Duodenal mucosa (tissue), 2 donors: Measurements from ENCODE around the gene PARP1.
"Not testable (repeated sequence)": the region's sequence is repeated elsewhere in the genome, so short reads cannot be mapped to it uniquely, and the experiment has no call there.

Source experiments
- H3K27ac ChIP-seq: one replicate; pipeline ENCODE4 v1.7.0; 2013; ENCODE audit warnings: low read depth, low read length
- H3K27me3 ChIP-seq, 2 donors: one replicate each; pipeline ENCODE4 v1.7.0; 2013; ENCODE audit warnings: low read length in 2 of 2, control low read depth in 1 of 2; ENCODE audit not compliant: insufficient read depth in 2 of 2, control insufficient read depth in 1 of 2
- H3K36me3 ChIP-seq, 2 donors: one replicate each; pipeline ENCODE4 v1.7.0; 2013; ENCODE audit warnings: low read length in 2 of 2, control low read depth in 1 of 2; ENCODE audit not compliant: insufficient read depth in 2 of 2, control insufficient read depth in 1 of 2
- H3K4me1 ChIP-seq, 2 donors: one replicate each; pipeline ENCODE4 v1.7.0; 2013; ENCODE audit warnings: low read length in 2 of 2, control low read depth in 1 of 2; ENCODE audit not compliant: insufficient read depth in 2 of 2, control insufficient read depth in 1 of 2
- H3K4me3 ChIP-seq, 2 donors: one replicate each; pipeline ENCODE4 v1.7.0; 2013; ENCODE audit warnings: low read length in 2 of 2, low read depth in 1 of 2
- H3K9ac ChIP-seq, 2 donors: one replicate each; pipeline ENCODE4 v1.7.0; 2013; ENCODE audit warnings: low read length in 2 of 2, low read depth in 1 of 2
- H3K9me3 ChIP-seq, 2 donors: one replicate each; pipeline ENCODE4 v1.7.0; 2013; ENCODE audit warnings: low read length in 2 of 2, control low read depth in 1 of 2; ENCODE audit not compliant: control insufficient read depth in 1 of 2

Gene PARP1

GRCh38 chr1:226340111-226340510 lies 67.8 kb downstream of the PARP1 start:
- H3K4me1 ChIP-seq, H3K9me3 ChIP-seq, H3K36me3 ChIP-seq, H3K9ac ChIP-seq, H3K4me3 ChIP-seq, H3K27ac ChIP-seq, H3K27me3 ChIP-seq: not testable (repeated sequence)

- Histone ChIP-seq H3K36me3 (no peaks in the 10 kb centered on the region), H3K9ac (no peak overlapping the region), H3K4me1 (peaks cover 5% of the 10 kb centered on the region in 2 donors), H3K4me3 (no peak overlapping the region), H3K27ac (no peak overlapping the region), H3K27me3 (no peaks in the 10 kb centered on the region), H3K9me3 (no peaks in the 10 kb centered on the region)
Measured at GRCh38 chr1:226337276-226337875, 70.5 kb downstream of the PARP1 start.

- H3K4me3 ChIP-seq, result no peak overlapping the region
- no peak overlapping the region for H3K9ac ChIP-seq
- no peaks in the 10 kb centered on the region for H3K27me3 ChIP-seq
- no peak overlapping the region for H3K27ac ChIP-seq
- H3K36me3 ChIP-seq, result no peaks in the 10 kb centered on the region
- peaks cover 5% of the 10 kb centered on the region in 2 donors for H3K4me1 ChIP-seq
- no peaks in the 10 kb centered on the region for H3K9me3 ChIP-seq
Measured at GRCh38 chr1:226335661-226336060, 72.2 kb downstream of the PARP1 start.

GRCh38 chr1:226332947-226333346 lies 74.9 kb downstream of the PARP1 start:
- H3K27ac ChIP-seq, result no peak overlapping the region
- H3K4me3 ChIP-seq, result peak overlapping the region in 1 of 2 donors; percentile 23
- H3K27me3 ChIP-seq, result no peaks in the 10 kb centered on the region
- no peaks in the 10 kb centered on the region for H3K36me3 ChIP-seq
- H3K9me3 ChIP-seq, result no peaks in the 10 kb centered on the region
- peaks cover 5% of the 10 kb centered on the region in 2 donors for H3K4me1 ChIP-seq
- H3K9ac ChIP-seq, result no peak overlapping the region

GRCh38 chr1:226329237-226329636 lies 78.7 kb downstream of the PARP1 start:
- Histone ChIP-seq H3K4me1 (peaks cover 5% of the 10 kb centered on the region in 2 donors), H3K27ac (no peak overlapping the region), H3K36me3 (no peaks in the 10 kb centered on the region), H3K27me3 (no peaks in the 10 kb centered on the region), H3K9me3 (no peaks in the 10 kb centered on the region), H3K4me3 (no peak overlapping the region), H3K9ac (no peak overlapping the region)

GRCh38 chr1:226327761-226328162 lies 80.1 kb downstream of the PARP1 start:
- Histone ChIP-seq H3K27me3 (no peaks in the 10 kb centered on the region), H3K4me3 (no peak overlapping the region), H3K27ac (no peak overlapping the region), H3K9me3 (no peaks in the 10 kb centered on the region), H3K4me1 (no peaks in the 10 kb centered on the region), H3K36me3 (no peaks in the 10 kb centered on the region), H3K9ac (no peak overlapping the region)

- no peaks in the 10 kb centered on the region for H3K4me1 ChIP-seq
- H3K9me3 ChIP-seq, result no peaks in the 10 kb centered on the region
- H3K36me3 ChIP-seq, result no peaks in the 10 kb centered on the region
- H3K27me3 ChIP-seq, result no peaks in the 10 kb centered on the region
- H3K4me3 ChIP-seq, result no peak overlapping the region
- no peak overlapping the region for H3K27ac ChIP-seq
- no peak overlapping the region for H3K9ac ChIP-seq
Measured at GRCh38 chr1:226325178-226325577, 82.7 kb downstream of the PARP1 start.

- Histone ChIP-seq H3K4me3 (no peak overlapping the region), H3K4me1 (no peaks in the 10 kb centered on the region), H3K27ac (no peak overlapping the region), H3K27me3 (no peaks in the 10 kb centered on the region), H3K36me3 (no peaks in the 10 kb centered on the region), H3K9ac (no peak overlapping the region), H3K9me3 (no peaks in the 10 kb centered on the region)
Measured at GRCh38 chr1:226324479-226324878, 83.4 kb downstream of the PARP1 start.

GRCh38 chr1:226322986-226323385 lies 84.9 kb downstream of the PARP1 start:
- Histone ChIP-seq H3K27ac (no peak overlapping the region), H3K36me3 (no peaks in the 10 kb centered on the region), H3K27me3 (no peaks in the 10 kb centered on the region), H3K4me3 (no peak overlapping the region), H3K4me1 (no peaks in the 10 kb centered on the region), H3K9ac (no peak overlapping the region), H3K9me3 (no peaks in the 10 kb centered on the region)

GRCh38 chr1:226320930-226321329 lies 87.0 kb downstream of the PARP1 start:
- no peaks in the 10 kb centered on the region for H3K36me3 ChIP-seq
- no peaks in the 10 kb centered on the region for H3K4me1 ChIP-seq
- no peak overlapping the region for H3K4me3 ChIP-seq
- no peak overlapping the region for H3K9ac ChIP-seq
- H3K27ac ChIP-seq, result no peak overlapping the region
- no peaks in the 10 kb centered on the region for H3K9me3 ChIP-seq
- H3K27me3 ChIP-seq, result no peaks in the 10 kb centered on the region

- Histone ChIP-seq H3K4me1 (no peaks in the 10 kb centered on the region), H3K27ac (no peak overlapping the region), H3K36me3 (no peaks in the 10 kb centered on the region), H3K9ac (no peak overlapping the region), H3K27me3 (no peaks in the 10 kb centered on the region), H3K9me3 (no peaks in the 10 kb centered on the region), H3K4me3 (no peak overlapping the region)
Measured at GRCh38 chr1:226318471-226318870, 89.4 kb downstream of the PARP1 start.
